ENCODE data around the gene POPDC2. TPM values are rescaled to one million over a fixed set of nuclear protein-coding genes. Genes with fewer than 3 reads are reported as not detected.

Gene POPDC2
- total RNA-seq, 1 experiment from 2014 or later = 0.48 TPM

GRCh38 chr3:119676771-119677640 is 16.6 kb upstream of the POPDC2 start, which contains the start of gene COX17 (continued):
- TF ChIP-seq ZNF281 (CRISPR knock-in tag; IDR thresholded peaks at IDR 0.05) = no peak
- TF ChIP-seq TP53 (CRISPR knock-in tag; IDR thresholded peaks at IDR 0.05) = no peak
- TF ChIP-seq ARID4B (CRISPR knock-in tag; IDR thresholded peaks at IDR 0.05; ENCODE audit: borderline replicate concordance) = no peak; the same call in 1 of the 2 replicates
- no peak for TF ChIP-seq RORB (CRISPR knock-in tag; IDR thresholded peaks at IDR 0.05)
- no peak for TF ChIP-seq AR (CRISPR knock-in tag; IDR thresholded peaks at IDR 0.05)
- no peak for TF ChIP-seq USF2 (CRISPR knock-in tag; IDR thresholded peaks at IDR 0.05)
- TF ChIP-seq ZNF232 (CRISPR knock-in tag; IDR thresholded peaks at IDR 0.05) = 0 out of 2 replicates have a peak, but pooled peaks have one; percentile 23
- no peak for TF ChIP-seq ZNF219 (CRISPR knock-in tag; IDR thresholded peaks at IDR 0.05; ENCODE audit: borderline replicate concordance)
- no peak for TF ChIP-seq NR3C1 (CRISPR knock-in tag; conservative IDR thresholded peaks at IDR 0.05; ENCODE audit: low read depth)
- no peak for TF ChIP-seq KAT7 (CRISPR knock-in tag; IDR thresholded peaks at IDR 0.05; ENCODE audit: borderline replicate concordance)
- TF ChIP-seq ETV6 (CRISPR knock-in tag; IDR thresholded peaks at IDR 0.05) = peak; percentile 76
- TF ChIP-seq EMX1 (CRISPR knock-in tag; IDR thresholded peaks at IDR 0.05) = no peak
- TF ChIP-seq PRRX2 (CRISPR knock-in tag; IDR thresholded peaks at IDR 0.05) = no peak
- no peak for TF ChIP-seq RELA (CRISPR knock-in tag; IDR thresholded peaks at IDR 0.05; ENCODE audit: borderline replicate concordance)
- TF ChIP-seq IRF2 (CRISPR knock-in tag; IDR thresholded peaks at IDR 0.05; ENCODE audit: borderline replicate concordance, low read depth) = no peak
- no peak for TF ChIP-seq ERG (CRISPR knock-in tag; IDR thresholded peaks at IDR 0.05)
- TF ChIP-seq SMAD4 (CRISPR knock-in tag; IDR thresholded peaks at IDR 0.05) = no peak
- TF ChIP-seq ZNF396 (CRISPR knock-in tag; IDR thresholded peaks at IDR 0.05; ENCODE audit: borderline replicate concordance) = no peak
- TF ChIP-seq AFF4 (CRISPR knock-in tag; IDR thresholded peaks at IDR 0.05; ENCODE audit: borderline replicate concordance) = no peak
- no peak for TF ChIP-seq ZNF423 (CRISPR knock-in tag; IDR thresholded peaks at IDR 0.05)
- 0 out of 2 replicates have a peak, but pooled peaks have one; percentile 47 for TF ChIP-seq TEAD1 (CRISPR knock-in tag; IDR thresholded peaks at IDR 0.05)
